H1 (cell line): ENCODE measurements around the gene YLPM1. TPM values are rescaled to one million over a fixed set of nuclear protein-coding genes. Genes with fewer than 3 reads are reported as not detected.

Source experiments
- CTCF ChIA-PET: fragments of 300-600 bp; sonication (Branson Sonifier 250); formaldehyde crosslinking; loops from one replicate; lab custom pipeline; 2021; ENCODE audit not compliant: partially characterized antibody; lab: Charles Lee
- POLR2A ChIA-PET: fragments of 300-600 bp; sonication (Branson Sonifier 250); formaldehyde crosslinking; loops from one replicate; lab custom pipeline; 2021; ENCODE audit warnings: inconsistent platforms; ENCODE audit not compliant: partially characterized antibody; lab: Charles Lee
- DNase-seq, 2 experiments: peaks; one replicate each; pipeline versions ENCODE4 v3.0.0 to v3.0.0-alpha.2; 2010 to 2022; ENCODE audit warnings: low spot score in 2 of 2, low read depth in 1 of 2, mixed read lengths in 1 of 2
- FAIRE-seq: peaks from 2 replicates; lab custom pipeline; 2011; peaks lifted over from hg19 to GRCh38; lab: Jason Lieb, UNC
- H2AFZ ChIP-seq: 2 replicates; pipeline ENCODE4 v1.8.1; 2012; ENCODE audit warnings: low read length, inconsistent platforms
- H2AK5ac ChIP-seq: 2 replicates; pipeline ENCODE4 v1.6.1; 2013; ENCODE audit warnings: low read depth, low read length
- H2BK120ac ChIP-seq: replicated peaks from 2 replicates; pipeline ENCODE3; 2013; ENCODE audit warnings: low read depth, low read length, inconsistent platforms
- H2BK12ac ChIP-seq: 2 replicates; pipeline ENCODE4 v1.6.1; 2013; ENCODE audit warnings: low read depth, low read length
- H2BK15ac ChIP-seq: 2 replicates; pipeline ENCODE4 v1.6.1; 2013; ENCODE audit warnings: low read length
- H2BK20ac ChIP-seq: 2 replicates; pipeline ENCODE4 v1.6.1; 2013; ENCODE audit warnings: low read length
- H2BK5ac ChIP-seq: 2 replicates; pipeline ENCODE4 v1.6.1; 2013; ENCODE audit warnings: low read depth, low read length
- H3K14ac ChIP-seq: 2 replicates; pipeline ENCODE4 v1.6.1; 2013; ENCODE audit warnings: inconsistent platforms; ENCODE audit not compliant: insufficient read length
- H3K18ac ChIP-seq: 2 replicates; pipeline ENCODE4 v1.6.1; 2013; ENCODE audit warnings: low read length; ENCODE audit errors: extremely low read depth
- H3K23ac ChIP-seq: 2 replicates; pipeline ENCODE4 v1.6.1; 2013; ENCODE audit warnings: inconsistent platforms; ENCODE audit not compliant: insufficient read length
- H3K23me2 ChIP-seq: 2 replicates; pipeline ENCODE4 v1.6.1; 2013; ENCODE audit warnings: low read depth, low read length
- H3K27ac ChIP-seq: 2 replicates; pipeline ENCODE4 v1.6.1; 2011; ENCODE audit warnings: low read depth, low read length, inconsistent platforms
- H3K27me3 ChIP-seq, 4 experiments: replicated peaks in 1 of 4; 1 replicate in 1 of 4; 2 replicates in 3 of 4; pipeline versions ENCODE4 v1.6.1 to v1.8.1; 2011 to 2013; ENCODE audit warnings: low read length in 3 of 4, mild to moderate bottlenecking in 3 of 4, inconsistent platforms in 2 of 4, mixed read lengths in 2 of 4, moderate library complexity in 1 of 4; ENCODE audit not compliant: control insufficient read depth in 3 of 4, insufficient read depth in 3 of 4; ENCODE audit errors: extremely low read depth in 1 of 4
- H3K36me3 ChIP-seq, 4 experiments: 2 replicates each; pipeline versions ENCODE4 v1.6.1 to v1.8.1; 2011 to 2013; ENCODE audit warnings: mild to moderate bottlenecking in 4 of 4, low read length in 3 of 4, moderate library complexity in 2 of 4, control low read depth in 1 of 4, inconsistent platforms in 1 of 4; ENCODE audit not compliant: insufficient read depth in 4 of 4, control insufficient read depth in 2 of 4
- H3K4ac ChIP-seq: replicated peaks from 2 replicates; pipeline ENCODE3; 2013; ENCODE audit warnings: low read length, low read depth, mixed read lengths, inconsistent platforms; ENCODE audit not compliant: insufficient read length
- H3K4me1 ChIP-seq, 4 experiments: replicated peaks in 1 of 4; 1 replicate in 1 of 4; 2 replicates in 3 of 4; pipeline versions ENCODE4 v1.6.1 to v1.8.1; 2011 to 2013; ENCODE audit warnings: low read length in 3 of 4, inconsistent platforms in 2 of 4, mixed read lengths in 1 of 4; ENCODE audit not compliant: insufficient read depth in 4 of 4, control insufficient read depth in 3 of 4
- H3K4me2 ChIP-seq, 2 experiments: 2 replicates each; pipeline versions ENCODE4 v1.6.1 to v1.8.1; 2011 to 2013; ENCODE audit warnings: low read depth in 2 of 2, low read length in 2 of 2, control low read depth in 1 of 2, inconsistent platforms in 1 of 2, mild to moderate bottlenecking in 1 of 2; ENCODE audit not compliant: insufficient read depth in 1 of 2
- H3K4me3 ChIP-seq, 4 experiments: fragments of 200-600, 300-600 bp in 1 of 4; sonication (generic), shearing (Covaris generic), sonication (Bioruptor Twin) in 1 of 4; 2 replicates each; pipeline versions ENCODE4 v1.5.1 to v1.8.1; 2011 to 2016; ENCODE audit warnings: low read length in 4 of 4, low read depth in 3 of 4, control low read depth in 2 of 4, inconsistent platforms in 2 of 4, mild to moderate bottlenecking in 2 of 4, mixed read lengths in 1 of 4, moderate library complexity in 1 of 4; ENCODE audit not compliant: insufficient read depth in 2 of 4; ENCODE audit errors: extremely low read depth in 1 of 4
- H3K56ac ChIP-seq: replicated peaks from 2 replicates; pipeline ENCODE3; 2013; ENCODE audit warnings: low read depth, mild to moderate bottlenecking, mixed read lengths, low read length, inconsistent platforms; ENCODE audit not compliant: insufficient read length
- H3K79me1 ChIP-seq: 2 replicates; pipeline ENCODE4 v1.6.1; 2013; ENCODE audit warnings: low read depth, low read length, control low read depth
- H3K79me2 ChIP-seq, 2 experiments: 2 replicates each; pipeline versions ENCODE4 v1.6.1 to v1.8.1; 2012 to 2013; ENCODE audit warnings: low read length in 2 of 2, mild to moderate bottlenecking in 2 of 2, inconsistent platforms in 1 of 2; ENCODE audit not compliant: insufficient read depth in 2 of 2, control insufficient read depth in 1 of 2
- H3K9ac ChIP-seq, 4 experiments: replicated peaks in 1 of 4; 1 replicate in 1 of 4; 2 replicates in 3 of 4; pipeline versions ENCODE4 v1.6.1 to v1.8.1; 2011 to 2013; ENCODE audit warnings: low read depth in 3 of 4, low read length in 3 of 4, control low read depth in 2 of 4, mild to moderate bottlenecking in 2 of 4, moderate library complexity in 2 of 4, inconsistent platforms in 1 of 4; ENCODE audit errors: extremely low read depth in 1 of 4
- H3K9me3 ChIP-seq, 2 experiments: 2 replicates each; pipeline versions ENCODE4 v1.6.1 to v1.8.1; 2012 to 2013; ENCODE audit warnings: mild to moderate bottlenecking in 2 of 2, moderate library complexity in 2 of 2, control low read depth in 1 of 2, inconsistent platforms in 1 of 2, low read depth in 1 of 2, low read length in 1 of 2, mixed read lengths in 1 of 2; ENCODE audit not compliant: insufficient read depth in 2 of 2
- H4K20me1 ChIP-seq, 2 experiments: replicated peaks in 1 of 2; 2 replicates each; pipeline versions ENCODE3 to v1.8.1; 2011 to 2013; ENCODE audit warnings: inconsistent platforms in 2 of 2, low read length in 2 of 2, mild to moderate bottlenecking in 1 of 2; ENCODE audit not compliant: insufficient read depth in 2 of 2, control insufficient read depth in 1 of 2
- H4K5ac ChIP-seq: 2 replicates; pipeline ENCODE4 v1.6.1; 2013; ENCODE audit warnings: low read length, low read depth, mixed read lengths, inconsistent platforms; ENCODE audit not compliant: insufficient read length
- H4K8ac ChIP-seq: 2 replicates; pipeline ENCODE4 v1.8.0; 2013; ENCODE audit warnings: mild to moderate bottlenecking, moderate library complexity, low read length, inconsistent platforms; ENCODE audit not compliant: insufficient read depth; ENCODE audit errors: extremely low read depth
- H4K91ac ChIP-seq: replicated peaks from 2 replicates; pipeline ENCODE3; 2013; ENCODE audit warnings: low read length, mixed read lengths, inconsistent platforms; ENCODE audit not compliant: insufficient read length
- BACH1 ChIP-seq: IDR thresholded peaks from 2 replicates; pipeline ENCODE4 v1.6.1; 2012; ENCODE audit warnings: low read length, improper control_type of control experiment
- CEBPB ChIP-seq: IDR thresholded peaks from 2 replicates; pipeline ENCODE4 v1.6.1; 2012; ENCODE audit warnings: low read depth, low read length
- CHD2 ChIP-seq: IDR thresholded peaks from 2 replicates; pipeline ENCODE4 v1.6.1; 2012; ENCODE audit warnings: low read length, improper control_type of control experiment
- CTCF ChIP-seq, 3 experiments: IDR thresholded peaks; 1 replicate in 2 of 3; 2 replicates in 1 of 3; pipeline versions ENCODE4 v1.5.1 to v1.6.1; 2011; ENCODE audit warnings: low read length in 3 of 3, mild to moderate bottlenecking in 3 of 3, inconsistent platforms in 2 of 3, low read depth in 1 of 3, moderate library complexity in 1 of 3; ENCODE audit not compliant: insufficient read depth in 1 of 3; ENCODE audit errors: control extremely low read depth in 1 of 3
- KDM4A ChIP-seq: IDR thresholded peaks from one replicate; pipeline ENCODE4 v1.7.1; 2012; ENCODE audit warnings: low read depth, mild to moderate bottlenecking, moderate library complexity, low read length, inconsistent platforms; ENCODE audit not compliant: severe bottlenecking
- MAX ChIP-seq: IDR thresholded peaks from 2 replicates; pipeline ENCODE4 v1.6.1; 2012; ENCODE audit warnings: inconsistent platforms
- RAD21 ChIP-seq, 2 experiments: IDR thresholded peaks in 1 of 2; conservative IDR thresholded peaks in 1 of 2; 2 replicates each; pipeline ENCODE4 v1.6.1; 2011; ENCODE audit warnings: low read depth in 2 of 2, low read length in 2 of 2, improper control_type of control experiment in 1 of 2, inconsistent platforms in 1 of 2, mild to moderate bottlenecking in 1 of 2, moderate library complexity in 1 of 2
- SAP30 ChIP-seq: fragments of 300-600 bp; sonication (generic); IDR thresholded peaks from 2 replicates; pipeline ENCODE4 v1.7.1; 2012; ENCODE audit warnings: low read length, moderate library complexity, mild to moderate bottlenecking, inconsistent platforms; ENCODE audit not compliant: insufficient read depth, insufficient replicate concordance
- SIRT6 ChIP-seq: IDR thresholded peaks from one replicate; pipeline ENCODE4 v1.7.1; 2012; ENCODE audit warnings: low read length, inconsistent platforms
- SUZ12 ChIP-seq: fragments of 200-600 bp; sonication (generic); IDR thresholded peaks from 2 replicates; pipeline ENCODE4 v1.6.1; 2012; ENCODE audit warnings: mild to moderate bottlenecking, inconsistent platforms, low read length, moderate library complexity, mixed read lengths
- TEAD4 ChIP-seq: IDR thresholded peaks from 2 replicates; pipeline ENCODE4 v1.6.1; 2012; ENCODE audit warnings: low read depth, low read length, inconsistent platforms, mixed read lengths
- WGBS, 2 experiments: shearing (Covaris generic) in 1 of 2; methylation state at CpG; one replicate each; pipeline versions ENCODE4 v1.1.6 to v1.1.7; 2013 to 2015; ENCODE audit warnings: low lambda C conversion rate in 2 of 2, mixed read lengths in 2 of 2, inconsistent platforms in 1 of 2, low coverage in 1 of 2, missing lambda C conversion rate in 1 of 2; ENCODE audit not compliant: insufficient replicate concordance in 2 of 2, insufficient coverage in 1 of 2, insufficient read length in 1 of 2; ENCODE audit errors: extremely low coverage in 1 of 2, missing lambda C conversion rate in 1 of 2; 5-methylcytosine and 5-hydroxymethylcytosine counted together
- polyA plus RNA-seq, 7 experiments: library from polyadenylated mRNA; depleted of rRNA in 3 of 7; stranded (reverse) in 5 of 7; unstranded in 2 of 7; fragments of >200 nt in 5 of 7; fragments of 200-250 nt in 2 of 7; gene quantifications; 1 replicate in 5 of 7; 2 replicates in 1 of 7; 4 replicates in 1 of 7; pipeline versions ENCODE4 v1.2.1 to v1.2.3, GENCODE V29; 2011 to 2013; ENCODE audit warnings: missing spikeins in 2 of 7, mixed read lengths in 2 of 7
- total RNA-seq: library from RNA; stranded (reverse); fragmentation: NEBNext Ultra II Directional; extraction: Animal tissue kit (Norgen Biotek cat#: 25700); gene quantifications from 2 replicates; pipeline ENCODE4 v1.2.1, GENCODE V29; 2021

The YLPM1 gene
- total and polyA plus RNA-seq, 2 of the 8 experiments (the other 6 are each of a cell fraction or from before 2014, with no cell fraction given), result 13.5 to 71.7 TPM

DNA sequence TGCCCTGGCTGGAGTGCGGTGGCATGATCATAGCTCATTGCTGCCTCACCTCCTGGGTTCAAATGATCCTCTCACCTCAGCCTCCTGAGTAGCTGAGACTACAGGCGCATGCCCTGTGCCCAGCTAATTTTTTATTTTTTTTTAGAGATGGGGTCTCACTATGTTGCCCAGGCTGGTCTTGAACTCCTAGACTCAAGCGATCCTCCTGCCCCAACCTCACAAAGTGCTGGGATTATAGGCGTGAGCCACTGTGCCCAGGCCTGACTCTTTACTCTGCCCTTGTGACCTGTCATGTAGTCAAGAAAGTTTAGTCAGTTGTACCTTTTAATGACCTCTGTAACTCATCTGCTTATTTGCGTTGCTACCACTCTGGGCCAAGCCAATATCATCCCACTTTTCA lies 57.2 kb downstream of the YLPM1 start:
- no peaks in the 10 kb centered on the region; the same call in 1 of the 2 replicates for H3K79me1 ChIP-seq
- no peak overlapping the region for H4K91ac ChIP-seq
- H3K36me3 ChIP-seq, result peaks cover 0 to 66% (median 36%) of the 10 kb centered on the region in 4 experiments; a peak in 5 of 8 replicates
- no peak overlapping the region for H3K4me3 ChIP-seq
- FAIRE-seq (no peak), DNase-seq (no peak)
- H2BK12ac ChIP-seq, result no peak overlapping the region
- no peak overlapping the region for H2AK5ac ChIP-seq
- no peak overlapping the region for H3K18ac ChIP-seq
- H2BK5ac ChIP-seq, result no peak overlapping the region
- H3K23ac ChIP-seq, result no peak overlapping the region
- H4K8ac ChIP-seq, result no peak overlapping the region
- no peak overlapping the region for H3K14ac ChIP-seq
- peaks cover 0 to 2% of the 10 kb centered on the region in 2 experiments for H4K20me1 ChIP-seq
- H3K4me1 ChIP-seq, result no peaks in the 10 kb centered on the region
- no peak overlapping the region for H3K27ac ChIP-seq
- H3K9ac ChIP-seq, result no peak overlapping the region
- ChIA-PET CTCF (no interaction called here), POLR2A (no interaction called here)
- no peak overlapping the region for H3K4me2 ChIP-seq
- H3K79me2 ChIP-seq, result no peaks in the 10 kb centered on the region
- no peaks in the 10 kb centered on the region for H3K9me3 ChIP-seq
- H3K27me3 ChIP-seq, result no peaks in the 10 kb centered on the region
- no peak overlapping the region for H2AFZ ChIP-seq
- no peak overlapping the region for H3K4ac ChIP-seq
- no peak overlapping the region for H2BK15ac ChIP-seq
- 86% methylated on average over 5 of the region's 5 CpGs; no CpG with 5 or more reads in 1 of the 2 experiments for WGBS, 2 experiments
- H3K56ac ChIP-seq, result no peak overlapping the region
- H2BK120ac ChIP-seq, result no peak overlapping the region
- H4K5ac ChIP-seq, result no peak overlapping the region
- H3K23me2 ChIP-seq, result no peaks in the 10 kb centered on the region
- H2BK20ac ChIP-seq, result no peak overlapping the region
- TF ChIP-seq TEAD4, result no peak
- TF ChIP-seq BACH1, result no peak
- no peak for TF ChIP-seq CTCF (IDR thresholded peaks at IDR 0.05; ENCODE audit: control extremely low read depth in 1 of 3, insufficient read depth in 1 of 3, low read depth in 1 of 3, low read length in 3 of 3)
- no peak for TF ChIP-seq CEBPB
- no peak for TF ChIP-seq RAD21 (IDR thresholded peaks at IDR 0.05 in 1 of 2, conservative IDR thresholded peaks at IDR 0.05 in 1 of 2; ENCODE audit: low read depth in 2 of 2, low read length in 2 of 2)
- TF ChIP-seq SAP30, result no peak
- TF ChIP-seq SUZ12, result no peak
- TF ChIP-seq KDM4A, result no peak
- TF ChIP-seq SIRT6, result no peak
- no peak for TF ChIP-seq CHD2
- no peak for TF ChIP-seq MAX
